ENCODE results near the gene CEP350.
"Not testable (repeated sequence)": the region's sequence is repeated elsewhere in the genome, so short reads cannot be mapped to it uniquely, and the experiment has no call there.

CEP350 gene

DNA sequence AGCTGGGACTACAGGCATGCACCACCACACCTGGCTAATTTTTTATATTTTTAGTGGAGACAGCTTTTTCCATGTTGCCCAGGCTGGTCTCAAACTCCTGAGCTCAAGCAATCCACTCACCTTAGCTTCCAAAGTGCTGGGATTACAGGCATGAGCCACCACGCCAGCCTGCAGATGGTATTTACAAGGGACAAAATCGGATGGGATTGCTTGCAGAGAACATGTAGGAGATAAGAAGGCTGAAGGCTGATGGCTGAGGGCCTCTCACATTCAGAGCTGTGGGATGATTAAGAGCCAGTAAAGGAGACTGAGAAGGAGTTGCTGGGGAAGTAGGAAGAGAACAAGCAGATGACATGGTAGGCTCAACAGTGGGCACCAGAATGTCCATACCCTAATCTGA lies 176.0 kb downstream of the CEP350 start:
- DNase-seq (ENCODE audit: low spot score), result no peak

DNA sequence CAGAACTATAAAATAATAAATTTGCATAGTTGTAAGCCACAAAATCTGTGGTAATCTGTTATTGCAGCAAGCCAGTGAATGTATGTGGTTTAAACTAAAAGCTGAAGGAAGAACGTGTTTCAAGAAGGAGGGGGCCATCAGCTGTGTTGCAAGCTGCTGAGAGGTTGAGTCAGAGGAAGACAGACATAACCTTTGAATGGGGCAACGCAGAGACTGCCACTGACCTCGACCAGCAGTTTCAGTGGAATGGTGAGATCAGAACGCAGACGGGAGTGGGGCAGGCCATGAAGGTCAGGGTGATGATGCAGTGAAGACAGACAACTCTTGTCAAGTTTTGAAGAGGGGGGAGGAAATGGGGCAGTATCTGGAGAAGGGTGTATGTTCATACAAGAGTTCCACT lies 176.9 kb downstream of the CEP350 start:
- peak; percentile 75 for DNase-seq (ENCODE audit: low spot score)

DNA sequence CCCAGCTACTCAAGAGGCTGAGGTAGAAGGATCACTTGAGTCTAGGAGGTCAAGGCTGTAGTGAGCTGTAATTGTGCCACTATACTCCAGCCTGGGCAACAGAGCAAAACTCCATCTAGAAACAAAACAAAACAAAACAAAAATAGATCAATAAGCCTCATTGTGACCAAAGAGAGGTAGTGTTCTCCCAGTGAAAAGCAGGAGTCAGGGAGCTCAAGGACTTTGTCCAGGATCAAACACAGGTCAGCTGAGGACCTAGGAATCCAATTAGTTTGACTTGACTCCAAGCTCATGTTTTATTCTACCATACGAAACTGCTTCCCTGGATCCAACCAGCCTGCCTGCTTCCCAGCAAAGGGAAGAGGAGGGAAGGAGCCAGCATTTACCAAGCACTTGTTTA lies 178.6 kb downstream of the CEP350 start:
- no peak for DNase-seq (ENCODE audit: low spot score)

DNA sequence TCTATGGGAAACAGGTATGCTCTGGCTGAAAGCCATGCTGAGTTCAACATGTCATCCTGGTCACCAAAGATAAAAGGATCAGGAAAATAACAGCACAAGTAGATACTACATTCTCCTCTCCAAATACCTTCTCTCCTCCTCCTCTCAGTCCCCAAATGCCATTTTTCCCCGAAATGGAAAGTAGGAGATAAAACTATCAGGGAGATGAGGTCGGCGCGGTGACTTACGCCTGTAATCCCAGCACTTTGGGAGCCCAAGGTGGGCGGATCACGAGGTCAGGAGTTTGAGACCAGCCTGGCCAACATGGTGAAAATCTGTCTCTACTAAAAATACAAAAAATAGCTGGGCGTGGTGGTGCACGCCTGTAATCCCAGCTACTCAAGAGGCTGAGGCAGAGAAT lies 179.1 kb downstream of the CEP350 start:
- not testable (repeated sequence) for DNase-seq (ENCODE audit: low spot score)

DNA sequence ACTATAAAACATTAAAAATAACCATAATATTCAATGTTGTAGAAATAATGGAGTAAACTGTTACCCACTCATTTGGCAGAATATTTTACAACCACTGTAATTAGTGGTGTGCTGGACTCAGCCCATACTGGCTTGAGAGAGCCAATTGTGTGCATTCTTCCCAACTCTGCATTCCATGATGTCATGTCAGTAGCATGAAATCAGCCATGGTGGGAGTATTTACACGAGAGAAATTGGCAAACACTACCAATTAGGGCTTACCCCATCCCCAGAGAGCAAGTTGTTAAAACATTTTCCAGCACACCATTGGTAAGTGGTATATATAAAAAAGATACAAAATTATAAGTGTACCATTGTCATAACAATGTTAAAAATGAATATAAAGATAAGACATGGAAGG lies 180.9 kb downstream of the CEP350 start:
- no peak for DNase-seq (ENCODE audit: low spot score)

DNA sequence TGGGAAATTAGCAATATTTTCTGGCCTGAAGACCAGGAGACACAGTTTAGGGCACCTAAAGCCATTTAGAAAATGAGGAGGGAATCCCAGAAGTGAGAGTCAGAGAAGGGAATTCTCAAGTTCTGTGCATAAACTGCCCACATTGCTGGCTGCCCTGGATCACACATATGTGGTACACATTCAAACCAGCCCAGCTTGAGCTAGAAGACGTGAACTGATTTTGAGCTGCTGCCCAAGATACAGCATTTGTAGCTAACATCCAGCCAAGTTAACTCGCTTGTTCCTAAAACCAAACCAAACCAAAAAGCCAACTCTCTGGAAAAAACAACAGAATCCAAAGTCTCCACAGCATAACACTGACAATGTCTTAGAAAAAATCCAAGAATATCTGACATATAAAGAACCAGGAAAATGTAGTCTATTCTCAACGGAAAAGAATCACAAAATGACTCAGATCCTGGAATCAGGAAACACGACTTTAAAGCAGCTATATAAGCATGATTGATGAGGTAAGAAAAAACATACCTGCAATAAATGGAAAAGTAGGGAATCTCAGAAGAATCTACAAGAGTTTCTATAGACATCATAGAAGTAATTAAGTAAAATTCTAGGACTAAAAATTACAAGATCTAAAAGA lies 181.8 kb downstream of the CEP350 start:
- DNase-seq (ENCODE audit: low spot score), result no peak

DNA sequence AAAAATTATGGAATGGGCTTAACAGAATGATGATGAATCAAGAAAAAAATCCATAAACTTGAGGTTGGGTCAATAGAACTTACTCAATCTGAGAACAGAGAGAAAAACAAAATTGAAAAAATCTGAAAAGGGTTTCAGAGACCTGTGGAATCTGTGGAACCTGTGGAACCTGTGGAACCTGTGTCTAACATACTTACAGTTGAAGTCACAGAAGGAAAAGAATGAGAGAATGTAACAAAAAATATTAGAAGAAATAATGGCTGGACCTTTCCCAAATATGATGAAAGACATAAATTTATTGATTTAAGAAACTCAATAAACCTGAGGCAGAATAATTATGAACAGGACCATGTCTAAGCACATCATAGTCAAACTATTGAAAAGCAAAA lies 182.4 kb downstream of the CEP350 start:
- DNase-seq (ENCODE audit: low spot score), result no peak

DNA sequence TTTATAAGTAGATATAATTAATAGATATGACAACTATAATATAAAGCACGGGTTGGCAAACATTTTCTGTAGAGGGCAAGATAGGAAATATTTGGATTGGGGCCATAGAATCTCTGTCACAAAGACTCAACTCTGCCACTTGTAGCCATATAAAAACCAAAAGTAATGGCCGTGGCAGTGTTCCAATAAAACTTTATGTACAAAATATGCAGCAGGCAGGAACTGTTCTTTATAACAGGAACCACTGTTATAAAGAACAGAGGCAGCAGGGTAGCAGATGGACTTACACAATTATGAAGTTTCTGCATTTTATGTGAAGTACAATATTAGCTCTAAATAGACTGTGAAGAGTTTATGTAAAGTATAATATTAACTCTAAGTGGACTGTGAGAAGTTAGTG lies 183.2 kb downstream of the CEP350 start:
- no peak for DNase-seq (ENCODE audit: low spot score)

DNA sequence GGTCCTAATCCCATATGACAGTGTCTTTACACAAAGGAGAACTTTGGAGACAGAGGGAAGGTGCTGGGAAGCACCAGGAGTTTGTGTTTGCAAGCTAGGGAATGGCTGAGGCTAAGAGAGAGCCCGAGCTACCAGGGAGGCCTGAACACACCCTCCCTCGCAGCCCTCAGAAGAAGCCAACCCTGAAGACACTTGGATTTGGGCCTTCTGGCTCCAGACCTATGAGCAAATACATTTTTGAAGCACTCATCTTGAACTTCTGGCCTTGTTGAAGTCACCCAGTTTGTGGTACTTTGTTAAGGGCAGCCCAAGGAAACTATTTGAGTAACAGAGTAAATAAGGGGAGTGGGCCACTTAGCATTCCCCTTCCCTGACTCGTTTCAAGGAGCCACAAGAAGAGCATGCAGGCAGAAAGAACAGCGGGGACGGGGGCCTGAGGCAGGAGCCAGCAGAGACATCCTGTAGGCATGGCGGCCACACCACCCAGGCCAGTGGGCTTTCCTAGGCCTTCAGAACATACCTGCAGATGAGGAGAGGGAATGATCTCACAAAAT lies 186.8 kb downstream of the CEP350 start:
- no peak for DNase-seq (ENCODE audit: low spot score)

DNA sequence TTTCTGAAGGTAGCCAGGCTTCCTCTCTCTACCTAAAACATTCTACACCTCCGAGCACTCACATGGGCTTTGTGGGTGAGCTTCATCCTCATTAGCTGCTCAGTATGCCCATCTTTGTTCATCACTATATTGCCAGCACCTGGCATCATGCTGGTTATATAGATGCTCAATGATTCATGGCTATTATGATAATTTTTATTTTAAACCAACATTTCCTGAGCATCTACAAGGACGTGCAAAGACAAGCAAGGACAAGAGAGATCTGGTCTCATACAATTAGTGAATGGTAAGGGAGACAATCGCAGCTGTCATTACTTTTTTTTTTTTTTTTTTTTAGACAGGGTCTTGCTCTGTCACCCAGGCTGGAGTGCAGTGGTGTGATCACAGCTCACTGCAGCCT lies 188.7 kb downstream of the CEP350 start:
- DNase-seq (ENCODE audit: low spot score), result no peak

DNA sequence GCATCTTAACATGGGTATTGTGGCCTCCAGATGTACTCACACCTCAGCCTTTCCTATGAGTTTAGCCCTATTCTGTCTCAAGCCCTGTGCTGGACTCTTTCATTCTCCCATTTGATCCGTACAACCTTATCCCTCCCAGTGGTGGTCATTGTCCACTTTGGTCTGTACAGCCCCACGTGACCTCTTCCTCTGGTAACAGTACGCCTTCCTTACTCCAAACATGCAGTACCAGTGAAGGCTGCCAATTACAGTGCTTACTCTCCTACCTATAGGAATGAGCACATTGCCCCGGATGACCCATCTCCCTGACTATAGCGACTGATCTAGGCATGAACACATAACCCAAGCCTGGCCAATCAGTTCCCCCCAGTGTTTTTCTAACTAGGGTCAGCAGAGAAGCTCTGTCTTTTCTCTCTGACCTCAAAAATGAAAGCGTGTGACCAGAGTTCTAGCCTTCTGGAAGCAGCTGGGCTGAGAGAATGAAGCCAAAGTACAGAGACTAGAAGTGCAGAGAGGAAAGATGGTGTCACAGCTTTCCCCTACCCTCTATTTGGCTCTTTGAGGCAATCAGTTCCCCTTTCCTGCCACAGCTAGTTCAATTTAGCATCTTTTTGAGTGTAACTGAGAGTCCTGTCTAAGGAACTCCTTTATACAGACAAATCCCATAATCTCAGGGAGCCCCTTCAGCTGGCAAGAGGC lies 190.2 kb downstream of the CEP350 start:
- no peak for DNase-seq (ENCODE audit: low spot score)

DNA sequence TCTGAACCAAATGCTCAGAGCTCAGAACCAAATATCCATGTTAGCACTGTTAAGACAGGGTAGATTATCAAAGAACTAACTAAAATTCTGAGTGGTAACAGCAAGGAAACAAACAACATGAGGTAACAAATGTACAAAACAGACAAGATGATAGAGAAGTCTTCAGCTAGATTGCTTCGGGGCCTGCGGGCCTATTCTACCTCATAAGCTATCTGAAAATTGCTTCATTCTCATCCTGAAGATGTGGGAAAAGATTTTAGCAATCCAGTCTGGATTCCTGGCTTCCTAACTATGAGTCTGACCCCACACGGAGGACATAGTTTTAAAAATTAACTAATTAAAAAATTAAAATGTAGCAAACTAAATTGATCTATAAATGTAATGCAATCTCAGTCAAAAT lies 190.8 kb downstream of the CEP350 start:
- DNase-seq (ENCODE audit: low spot score), result no peak

DNA sequence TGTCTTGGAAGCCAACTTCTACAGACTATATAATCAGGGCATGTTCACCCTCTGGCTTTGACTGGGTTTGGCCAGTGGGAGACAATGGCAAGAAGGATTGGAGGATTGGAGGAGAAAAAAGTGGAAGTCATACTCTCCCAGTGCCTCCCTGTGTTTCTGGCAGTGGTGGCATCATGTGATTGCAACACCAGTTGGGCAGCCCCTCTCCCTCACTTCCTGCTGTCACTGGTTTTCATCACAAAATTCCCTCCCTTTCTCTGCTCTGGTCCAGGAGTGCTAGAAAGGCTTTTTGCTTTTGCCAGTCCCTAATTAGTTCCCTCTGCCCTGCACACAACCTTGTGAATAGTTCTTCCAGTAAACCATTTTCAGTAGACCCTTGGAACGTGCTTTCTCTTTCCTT lies 196.4 kb downstream of the CEP350 start:
- DNase-seq (ENCODE audit: low spot score), result no peak

DNA sequence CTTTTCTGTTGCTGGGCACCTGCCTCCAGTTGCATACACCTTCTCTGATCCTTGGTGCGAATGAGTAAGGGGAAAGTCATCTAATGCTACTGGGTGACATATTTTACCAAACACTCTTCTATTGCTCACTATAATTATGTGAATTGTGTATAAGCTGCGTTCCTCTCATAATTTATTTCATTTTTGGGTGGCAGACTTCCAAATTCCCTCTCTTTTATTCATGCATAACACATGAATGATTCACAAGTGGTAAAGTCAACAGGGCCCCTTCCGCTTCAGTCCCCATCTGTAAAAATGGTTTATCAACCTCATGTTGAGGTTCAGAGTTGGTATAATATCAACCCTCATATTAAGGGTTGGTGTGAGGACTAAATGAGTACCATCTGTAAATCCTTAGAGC lies 196.9 kb downstream of the CEP350 start:
- DNase-seq (ENCODE audit: low spot score), result peak; percentile 77

DNA sequence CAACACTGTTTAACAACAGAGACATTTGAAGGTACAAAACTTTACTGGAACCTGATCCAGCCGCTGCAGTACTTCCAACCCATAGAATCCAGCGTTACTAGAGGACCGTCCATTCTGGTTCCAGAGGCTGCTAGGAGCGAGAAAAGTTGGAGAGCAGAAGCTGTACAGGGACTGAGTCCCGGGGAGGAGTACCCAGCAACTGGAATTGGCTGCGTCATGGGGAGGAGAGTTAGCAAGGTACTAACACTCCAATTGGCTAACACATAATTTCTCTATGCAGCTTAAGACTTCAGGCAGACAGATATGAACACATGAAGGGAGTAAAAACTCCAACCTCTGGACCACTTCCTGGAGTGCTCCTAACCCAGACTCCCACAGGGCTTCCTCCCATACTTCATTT lies 198.0 kb downstream of the CEP350 start:
- no peak for DNase-seq (ENCODE audit: low spot score)

DNA sequence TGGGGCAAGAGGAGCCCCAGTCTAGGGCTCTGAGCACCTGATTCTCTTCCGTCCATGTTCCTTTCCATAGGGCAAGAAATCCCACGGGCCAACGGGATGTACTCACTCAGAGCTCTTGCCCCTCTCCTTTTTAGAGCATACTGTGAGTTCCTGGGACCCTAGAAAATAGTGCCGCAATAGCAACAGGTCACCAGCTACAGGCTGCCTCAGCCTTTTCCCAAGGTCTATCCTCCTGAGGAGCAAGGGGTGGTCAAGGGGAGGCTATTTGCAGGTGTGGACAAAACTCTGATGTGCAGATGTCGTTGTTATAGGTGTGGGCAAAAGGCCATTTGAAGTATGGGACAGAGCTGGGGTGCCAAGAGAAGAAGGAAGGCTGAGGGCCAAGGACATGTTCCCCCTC lies 198.4 kb downstream of the CEP350 start:
- DNase-seq (ENCODE audit: low spot score), result no peak

DNA sequence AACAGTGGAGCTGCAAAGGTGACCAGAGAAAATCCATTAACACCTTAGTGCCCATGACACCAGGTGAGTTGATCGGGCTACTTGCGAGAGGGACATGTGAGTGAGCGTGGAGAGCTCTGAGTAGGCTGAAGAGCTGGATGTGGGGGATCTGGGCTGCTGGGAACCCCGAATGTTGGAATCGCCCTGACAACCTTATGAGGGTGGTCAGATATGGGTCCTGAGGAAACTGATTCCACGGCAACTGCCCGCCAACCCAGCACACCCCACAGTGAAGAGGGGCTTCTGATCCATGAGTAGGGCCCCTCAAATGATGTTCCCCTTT lies 199.4 kb downstream of the CEP350 start:
- DNase-seq (ENCODE audit: low spot score), result no peak

DNA sequence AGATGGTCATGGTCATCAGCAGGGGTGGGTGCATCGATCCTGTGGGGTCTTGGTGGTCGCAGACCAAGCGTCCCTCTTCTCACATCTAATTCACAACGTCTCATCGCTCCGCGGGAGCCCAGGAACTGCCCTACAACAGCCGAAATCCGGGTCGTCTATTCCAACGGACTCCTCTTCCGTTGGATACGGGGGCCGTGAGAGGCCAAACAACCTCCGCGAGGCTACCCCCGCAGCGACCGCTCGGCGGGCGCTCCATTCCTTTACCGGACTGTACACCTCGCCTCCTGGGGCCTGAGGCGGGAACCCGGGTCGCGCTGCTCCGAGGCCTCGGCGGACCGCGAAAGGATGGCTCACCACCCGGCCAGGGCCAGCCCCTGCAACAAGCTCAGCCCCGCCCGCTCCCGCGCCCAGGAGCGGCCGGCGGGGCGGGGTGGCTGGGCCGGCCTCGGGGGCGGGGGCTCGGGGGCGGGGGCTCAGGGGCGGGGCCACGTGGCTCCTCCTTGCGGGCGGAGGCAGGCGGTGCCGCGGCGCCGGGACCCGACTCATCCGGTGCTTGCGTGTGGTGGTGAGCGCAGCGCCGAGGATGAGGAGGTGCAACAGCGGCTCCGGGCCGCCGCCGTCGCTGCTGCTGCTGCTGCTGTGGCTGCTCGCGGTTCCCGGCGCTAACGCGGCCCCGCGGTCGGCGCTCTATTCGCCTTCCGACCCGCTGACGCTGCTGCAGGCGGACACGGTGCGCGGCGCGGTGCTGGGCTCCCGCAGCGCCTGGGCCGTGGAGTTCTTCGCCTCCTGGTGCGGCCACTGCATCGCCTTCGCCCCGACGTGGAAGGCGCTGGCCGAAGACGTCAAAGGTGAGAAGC lies 199.9 kb downstream of the CEP350 start, which contains the start of gene QSOX1:
Gene QSOX1, plus strand, starts transcription at position 545 of the 857 bp plus-strand sequence. Its CDS starts 39 bp downstream, at position 584.
- DNase-seq (ENCODE audit: low spot score), result peak; percentile 98

DNA sequence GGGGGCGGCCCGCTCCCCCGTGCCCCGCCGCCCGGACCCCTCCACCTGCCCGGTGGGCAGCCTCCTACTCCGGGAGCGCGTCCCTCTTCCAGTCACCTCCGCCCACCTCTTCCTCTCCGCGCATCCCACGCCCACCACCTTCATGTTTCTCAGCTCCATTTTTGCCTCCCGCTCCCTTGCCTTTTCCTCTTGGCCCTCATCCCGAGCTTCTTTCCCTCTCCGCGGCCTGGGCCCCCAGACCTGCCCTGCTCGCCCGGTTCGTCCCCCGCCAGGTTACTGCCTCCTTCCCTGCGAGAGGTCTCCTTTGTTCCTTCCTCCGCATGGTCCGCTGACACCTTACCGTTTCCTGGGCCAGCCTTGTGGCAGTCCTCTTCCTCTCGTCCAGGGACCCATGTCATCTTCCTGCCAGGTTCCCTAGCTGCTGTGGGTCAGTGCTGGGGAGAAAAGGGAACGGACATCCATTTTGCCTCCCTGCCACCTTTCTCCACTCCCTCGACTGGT lies 200.6 kb downstream of the CEP350 start:
- no peak for DNase-seq (ENCODE audit: low spot score)

DNA sequence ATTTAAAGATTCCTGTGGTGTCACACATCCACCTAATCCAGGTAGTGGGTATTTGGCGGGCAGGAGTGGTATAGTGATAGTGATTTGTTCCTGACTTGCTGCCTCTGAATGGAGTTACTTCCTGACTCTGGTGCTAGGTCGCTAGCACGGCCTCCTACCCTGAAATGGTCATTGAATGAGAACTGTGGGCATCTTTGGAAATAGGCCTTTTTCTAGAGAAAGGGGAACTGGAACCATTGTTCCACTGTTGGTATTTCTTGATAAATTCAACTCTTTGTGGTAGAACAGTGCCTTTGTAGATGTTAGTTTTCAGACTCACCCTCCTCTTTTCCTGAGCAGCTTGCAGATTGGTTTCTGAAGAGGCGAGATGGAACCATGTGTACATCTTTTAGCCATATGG lies 201.6 kb downstream of the CEP350 start:
- no peak for DNase-seq (ENCODE audit: low spot score)

DNA sequence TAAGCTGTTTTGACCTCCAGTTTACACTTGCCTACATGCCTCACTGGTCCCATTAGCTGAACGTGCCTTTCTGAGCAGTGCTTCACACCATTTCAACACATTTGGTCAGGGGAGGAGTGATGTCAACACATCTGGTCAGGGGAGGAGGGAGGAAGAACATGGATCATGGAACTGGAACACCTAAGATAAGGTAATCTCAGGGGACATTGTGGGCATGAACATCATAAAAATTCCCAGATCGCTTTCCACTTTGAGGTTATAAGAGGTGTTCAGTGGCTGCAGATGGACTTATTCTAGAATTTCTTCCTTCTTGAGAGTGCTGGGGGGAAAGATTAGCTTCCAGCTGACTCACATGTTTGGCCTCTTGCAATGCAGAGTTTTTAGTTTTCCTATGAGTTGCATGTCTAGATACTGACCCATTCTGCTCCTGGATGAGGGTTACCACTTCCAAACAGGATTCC lies 202.1 kb downstream of the CEP350 start:
- DNase-seq (ENCODE audit: low spot score), result peak; percentile 63

DNA sequence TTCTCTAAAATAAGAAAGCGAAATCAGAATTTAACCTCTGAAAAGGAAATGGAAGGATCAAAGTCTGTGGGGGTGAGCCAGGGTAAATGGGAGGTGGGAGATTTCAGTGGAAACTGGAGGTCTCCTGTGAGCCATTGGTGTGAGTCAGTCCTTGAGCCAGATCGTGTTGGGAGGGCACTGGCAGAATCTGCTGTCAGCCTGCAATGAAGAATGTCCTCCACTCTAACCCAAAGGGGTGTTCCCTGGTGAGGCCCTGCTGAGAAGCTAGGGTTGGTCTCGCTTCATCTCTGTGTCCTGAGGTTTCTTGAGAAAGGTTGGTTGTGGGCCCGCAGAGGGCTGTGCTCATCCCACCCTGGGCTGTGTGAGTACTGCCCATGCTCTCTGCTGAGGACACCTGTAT lies 202.5 kb downstream of the CEP350 start:
- DNase-seq (ENCODE audit: low spot score), result peak; percentile 64

All from AG08396 (cell line).